GM23338 (cell line): ENCODE measurements around the gene MAP2K7. TPM values are rescaled to one million over a fixed set of nuclear protein-coding genes. Genes with fewer than 3 reads are reported as not detected.

Experiments
- ATAC-seq: fragments of 200-7000 bp; cut with Tn5 transposase; 3 replicates; pipeline ENCODE4 v1.9.1; 2020
- DNase-seq: peaks from one replicate; pipeline ENCODE4 v3.0.0-alpha.2; 2015; ENCODE audit warnings: low spot score
- H2AFZ ChIP-seq: fragments of 200-600 bp; sonication (generic); 2 replicates; pipeline ENCODE4 v1.8.0; 2016; ENCODE audit warnings: antibody characterized with exemption, mild to moderate bottlenecking, moderate library complexity
- H3F3A ChIP-seq: fragments of 200-600 bp; sonication (generic); replicated peaks from 2 replicates; pipeline ENCODE4 v1.8.0; 2017; ENCODE audit warnings: antibody characterized with exemption, mixed run types, low read depth
- H3K27ac ChIP-seq: fragments of 200-600 bp; sonication (generic); 2 replicates; pipeline ENCODE4 v1.6.1; 2016; ENCODE audit warnings: low read depth
- H3K27me3 ChIP-seq: fragments of 200-600 bp; sonication (generic); 2 replicates; pipeline ENCODE4 v1.8.0; 2016; ENCODE audit warnings: mild to moderate bottlenecking, mixed run types, moderate library complexity; ENCODE audit not compliant: insufficient read depth
- H3K36me3 ChIP-seq: fragments of 200-600 bp; sonication (generic); 2 replicates; pipeline ENCODE4 v1.8.0; 2016; ENCODE audit warnings: mild to moderate bottlenecking; ENCODE audit not compliant: insufficient read depth
- H3K4me1 ChIP-seq: fragments of 200-600 bp; sonication (generic); 2 replicates; pipeline ENCODE4 v1.8.0; 2016; ENCODE audit warnings: mild to moderate bottlenecking, moderate library complexity; ENCODE audit not compliant: insufficient read depth
- H3K4me2 ChIP-seq: fragments of 200-600 bp; sonication (generic); 2 replicates; pipeline ENCODE4 v1.7.1; 2017; ENCODE audit warnings: mixed run types
- H3K4me3 ChIP-seq: fragments of 200-600 bp; sonication (generic); 2 replicates; pipeline ENCODE4 v1.6.1; 2016; ENCODE audit warnings: mixed run types
- H3K79me2 ChIP-seq: fragments of 200-600 bp; sonication (generic); replicated peaks from 2 replicates; pipeline ENCODE4 v1.8.0; 2017; ENCODE audit warnings: mild to moderate bottlenecking; ENCODE audit not compliant: insufficient read depth
- H3K9me2 ChIP-seq: fragments of 200-600 bp; sonication (generic); 2 replicates; pipeline ENCODE4 v1.8.0; 2017; ENCODE audit not compliant: insufficient read depth
- H4K20me1 ChIP-seq: fragments of 200-600 bp; sonication (generic); replicated peaks from 2 replicates; pipeline ENCODE4 v1.8.0; 2017; ENCODE audit warnings: mild to moderate bottlenecking; ENCODE audit not compliant: insufficient read depth
- H3K27ac Mint-ChIP-seq: 2 replicates; pipeline ENCODE4 v1.8.0; 2020; ENCODE audit warnings: inconsistent platforms, mild to moderate bottlenecking, moderate library complexity, mixed read lengths
- H3K27me3 Mint-ChIP-seq: 3 replicates; pipeline ENCODE4 v1.8.0; 2022; ENCODE audit warnings: low read depth, mild to moderate bottlenecking, moderate library complexity, mixed read lengths, inconsistent platforms; ENCODE audit not compliant: insufficient read depth, poor library complexity
- H3K36me3 Mint-ChIP-seq: 3 replicates; pipeline ENCODE4 v1.8.0; 2021; ENCODE audit warnings: low read depth, mild to moderate bottlenecking, inconsistent platforms, moderate library complexity, mixed read lengths
- H3K4me1 Mint-ChIP-seq: 3 replicates; pipeline ENCODE4 v1.8.0; 2020; ENCODE audit warnings: mild to moderate bottlenecking, inconsistent platforms, mixed read lengths
- H3K4me3 Mint-ChIP-seq: 3 replicates; pipeline ENCODE4 v1.8.0; 2021; ENCODE audit warnings: moderate library complexity, mild to moderate bottlenecking, inconsistent platforms, mixed read lengths
- H3K9me3 Mint-ChIP-seq: 3 replicates; pipeline ENCODE4 v1.8.0; 2020; ENCODE audit warnings: moderate library complexity, mild to moderate bottlenecking, inconsistent platforms, mixed read lengths
- EZH2 ChIP-seq: fragments of 200-600 bp; sonication (generic); IDR thresholded peaks from one replicate; pipeline ENCODE4 v1.8.0; 2017; ENCODE audit warnings: antibody characterized with exemption, mild to moderate bottlenecking, low read depth; ENCODE audit not compliant: unreplicated experiment
- EZH2phosphoT487 ChIP-seq: fragments of 200-600 bp; sonication (generic); IDR thresholded peaks from one replicate; pipeline ENCODE4 v1.8.1; 2018; ENCODE audit warnings: antibody characterized with exemption; ENCODE audit not compliant: unreplicated experiment
- JUNB ChIP-seq: IDR thresholded peaks from one replicate; pipeline ENCODE4 v1.6.1; 2016; ENCODE audit warnings: antibody characterized with exemption; ENCODE audit not compliant: unreplicated experiment
- POLR2AphosphoS5 ChIP-seq: IDR thresholded peaks from 2 replicates; pipeline ENCODE4 v1.6.1; 2016; ENCODE audit warnings: antibody characterized with exemption, low read depth
- STAT1 ChIP-seq: IDR thresholded peaks from one replicate; pipeline ENCODE4 v1.6.1; 2016; ENCODE audit warnings: antibody characterized with exemption; ENCODE audit not compliant: unreplicated experiment
- ZNF114 ChIP-seq: fragments of 250-450 bp; sonication (Bioruptor Pico); IDR thresholded peaks from 2 replicates; pipeline ENCODE4 v1.5.0; 2020; ENCODE audit warnings: mild to moderate bottlenecking, moderate library complexity
- ZNF331 ChIP-seq: fragments of 250-450 bp; sonication (Bioruptor Pico); IDR thresholded peaks from 2 replicates; pipeline ENCODE4 v1.5.0; 2020; ENCODE audit warnings: low read depth, mild to moderate bottlenecking, moderate library complexity
- polyA plus RNA-seq: library from polyadenylated mRNA; unstranded; fragments of >200 nt; fragmentation: Nextera tagmentation; extraction: Ambion mirVana; gene quantifications from 2 replicates; pipeline ENCODE4 v1.2.1, GENCODE V29; 2016
- total RNA-seq: library from RNA; depleted of rRNA; stranded (reverse); fragments of >200 nt; shearing (Covaris generic); gene quantifications from 2 replicates; pipeline ENCODE4 v1.2.3, GENCODE V29; 2014
- TF ChIP-seq, protein P1 (sequence below): fragments of 250-450 bp; sonication (Bioruptor Pico); IDR thresholded peaks from 2 replicates; pipeline ENCODE4 v1.5.0; 2020; ENCODE audit warnings: mild to moderate bottlenecking, moderate library complexity
- TF ChIP-seq, protein P2 (sequence below): IDR thresholded peaks from one replicate; pipeline ENCODE4 v1.6.1; 2018; ENCODE audit warnings: antibody characterized with exemption; ENCODE audit not compliant: unreplicated experiment
- TF ChIP-seq, protein P3 (sequence below), 2 experiments: fragments of 200-600 bp in 1 of 2; sonication (generic) in 1 of 2; conservative IDR thresholded peaks; 2 replicates each; pipeline versions ENCODE4 v1.5.1 to v1.6.1; 2016 to 2017; ENCODE audit warnings: antibody characterized with exemption in 2 of 2, low read depth in 2 of 2, mild to moderate bottlenecking in 2 of 2, moderate library complexity in 1 of 2
- TF ChIP-seq, protein P4 (sequence below): IDR thresholded peaks from 2 replicates; pipeline ENCODE4 v1.6.1; 2016; ENCODE audit warnings: antibody characterized with exemption

MAP2K7 gene
- total and polyA plus RNA-seq, 2 experiments from 2014 or later, result 11.3 to 22.6 TPM

DNA sequence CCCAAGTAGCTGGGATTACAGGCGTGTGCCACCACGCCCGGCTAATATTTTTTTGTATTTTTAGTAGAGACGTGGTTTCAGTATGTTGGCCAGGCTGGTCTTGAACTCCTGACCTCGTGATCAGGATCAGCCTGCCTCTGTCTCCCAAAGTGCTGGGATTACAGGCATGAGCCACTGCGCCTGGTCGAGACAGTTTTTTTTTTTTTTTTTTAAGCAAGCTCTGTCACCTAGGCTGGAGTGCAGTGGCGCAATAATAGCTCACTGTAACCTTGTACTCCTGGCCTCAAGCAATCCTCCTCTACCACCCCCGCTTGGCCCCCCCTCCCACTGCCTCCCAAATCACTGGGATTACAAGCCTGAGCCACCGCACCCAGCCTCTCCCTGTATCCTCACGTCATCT lies 6.4 kb upstream of the MAP2K7 start (continued):
- TF ChIP-seq, protein P1, sequence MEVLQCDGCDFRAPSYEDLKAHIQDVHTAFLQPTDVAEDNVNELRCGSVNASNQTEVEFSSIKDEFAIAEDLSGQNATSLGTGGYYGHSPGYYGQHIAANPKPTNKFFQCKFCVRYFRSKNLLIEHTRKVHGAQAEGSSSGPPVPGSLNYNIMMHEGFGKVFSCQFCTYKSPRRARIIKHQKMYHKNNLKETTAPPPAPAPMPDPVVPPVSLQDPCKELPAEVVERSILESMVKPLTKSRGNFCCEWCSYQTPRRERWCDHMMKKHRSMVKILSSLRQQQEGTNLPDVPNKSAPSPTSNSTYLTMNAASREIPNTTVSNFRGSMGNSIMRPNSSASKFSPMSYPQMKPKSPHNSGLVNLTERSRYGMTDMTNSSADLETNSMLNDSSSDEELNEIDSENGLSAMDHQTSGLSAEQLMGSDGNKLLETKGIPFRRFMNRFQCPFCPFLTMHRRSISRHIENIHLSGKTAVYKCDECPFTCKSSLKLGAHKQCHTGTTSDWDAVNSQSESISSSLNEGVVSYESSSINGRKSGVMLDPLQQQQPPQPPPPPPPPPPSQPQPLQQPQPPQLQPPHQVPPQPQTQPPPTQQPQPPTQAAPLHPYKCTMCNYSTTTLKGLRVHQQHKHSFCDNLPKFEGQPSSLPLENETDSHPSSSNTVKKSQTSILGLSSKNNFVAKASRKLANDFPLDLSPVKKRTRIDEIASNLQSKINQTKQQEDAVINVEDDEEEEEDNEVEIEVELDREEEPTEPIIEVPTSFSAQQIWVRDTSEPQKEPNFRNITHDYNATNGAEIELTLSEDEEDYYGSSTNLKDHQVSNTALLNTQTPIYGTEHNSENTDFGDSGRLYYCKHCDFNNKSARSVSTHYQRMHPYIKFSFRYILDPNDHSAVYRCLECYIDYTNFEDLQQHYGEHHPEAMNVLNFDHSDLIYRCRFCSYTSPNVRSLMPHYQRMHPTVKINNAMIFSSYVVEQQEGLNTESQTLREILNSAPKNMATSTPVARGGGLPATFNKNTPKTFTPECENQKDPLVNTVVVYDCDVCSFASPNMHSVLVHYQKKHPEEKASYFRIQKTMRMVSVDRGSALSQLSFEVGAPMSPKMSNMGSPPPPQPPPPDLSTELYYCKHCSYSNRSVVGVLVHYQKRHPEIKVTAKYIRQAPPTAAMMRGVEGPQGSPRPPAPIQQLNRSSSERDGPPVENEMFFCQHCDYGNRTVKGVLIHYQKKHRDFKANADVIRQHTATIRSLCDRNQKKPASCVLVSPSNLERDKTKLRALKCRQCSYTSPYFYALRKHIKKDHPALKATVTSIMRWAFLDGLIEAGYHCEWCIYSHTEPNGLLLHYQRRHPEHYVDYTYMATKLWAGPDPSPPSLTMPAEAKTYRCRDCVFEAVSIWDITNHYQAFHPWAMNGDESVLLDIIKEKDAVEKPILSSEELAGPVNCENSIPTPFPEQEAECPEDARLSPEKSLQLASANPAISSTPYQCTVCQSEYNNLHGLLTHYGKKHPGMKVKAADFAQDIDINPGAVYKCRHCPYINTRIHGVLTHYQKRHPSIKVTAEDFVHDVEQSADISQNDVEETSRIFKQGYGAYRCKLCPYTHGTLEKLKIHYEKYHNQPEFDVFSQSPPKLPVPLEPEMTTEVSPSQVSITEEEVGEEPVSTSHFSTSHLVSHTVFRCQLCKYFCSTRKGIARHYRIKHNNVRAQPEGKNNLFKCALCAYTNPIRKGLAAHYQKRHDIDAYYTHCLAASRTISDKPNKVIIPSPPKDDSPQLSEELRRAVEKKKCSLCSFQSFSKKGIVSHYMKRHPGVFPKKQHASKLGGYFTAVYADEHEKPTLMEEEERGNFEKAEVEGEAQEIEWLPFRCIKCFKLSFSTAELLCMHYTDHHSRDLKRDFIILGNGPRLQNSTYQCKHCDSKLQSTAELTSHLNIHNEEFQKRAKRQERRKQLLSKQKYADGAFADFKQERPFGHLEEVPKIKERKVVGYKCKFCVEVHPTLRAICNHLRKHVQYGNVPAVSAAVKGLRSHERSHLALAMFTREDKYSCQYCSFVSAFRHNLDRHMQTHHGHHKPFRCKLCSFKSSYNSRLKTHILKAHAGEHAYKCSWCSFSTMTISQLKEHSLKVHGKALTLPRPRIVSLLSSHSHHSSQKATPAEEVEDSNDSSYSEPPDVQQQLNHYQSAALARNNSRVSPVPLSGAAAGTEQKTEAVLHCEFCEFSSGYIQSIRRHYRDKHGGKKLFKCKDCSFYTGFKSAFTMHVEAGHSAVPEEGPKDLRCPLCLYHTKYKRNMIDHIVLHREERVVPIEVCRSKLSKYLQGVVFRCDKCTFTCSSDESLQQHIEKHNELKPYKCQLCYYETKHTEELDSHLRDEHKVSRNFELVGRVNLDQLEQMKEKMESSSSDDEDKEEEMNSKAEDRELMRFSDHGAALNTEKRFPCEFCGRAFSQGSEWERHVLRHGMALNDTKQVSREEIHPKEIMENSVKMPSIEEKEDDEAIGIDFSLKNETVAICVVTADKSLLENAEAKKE (CRISPR knock-in tag), result no peak
- TF ChIP-seq JUNB (no peak), ZNF114 (CRISPR knock-in tag) (no peak), STAT1 (no peak)

DNA sequence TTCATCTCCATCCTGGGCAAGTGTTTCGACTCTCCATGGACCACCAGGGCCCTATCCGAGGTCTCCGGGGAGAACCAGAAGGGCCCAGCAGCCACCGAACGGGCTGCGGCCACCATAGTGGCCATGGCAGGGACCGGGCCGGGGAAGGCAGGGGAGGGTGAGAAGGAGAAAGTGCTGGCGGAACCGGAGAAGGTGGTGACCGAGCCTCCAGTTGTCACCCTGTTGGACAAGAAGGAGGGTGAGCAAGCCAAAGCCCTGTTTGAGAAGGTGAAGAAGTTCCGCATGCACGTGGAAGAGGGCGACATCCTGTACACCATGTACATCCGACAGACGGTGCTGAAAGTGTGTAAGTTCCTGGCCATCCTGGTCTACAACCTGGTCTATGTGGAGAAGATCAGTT lies 4.7 kb upstream of the MAP2K7 start:
- no peaks in the 10 kb centered on the region for H3K9me2 ChIP-seq
- ATAC-seq (no peak), DNase-seq (no peak)
- H3F3A ChIP-seq, result peaks cover 5% of the 10 kb centered on the region; the same call in 1 of the 2 replicates
- H3K27me3 ChIP-seq, result no peaks in the 10 kb centered on the region
- H3K27me3 Mint-ChIP-seq, result peaks cover 17% of the 10 kb centered on the region
- H3K9me3 Mint-ChIP-seq, result 0 out of 3 replicates have a peak, but pooled peaks cover 6% of the 10 kb centered on the region
- 0 out of 2 replicates have a peak, but pooled peaks cover 6% of the 10 kb centered on the region for H3K4me1 ChIP-seq
- H3K4me3 Mint-ChIP-seq, result no peak overlapping the region
- H3K27ac ChIP-seq, result no peak overlapping the region
- H3K36me3 Mint-ChIP-seq, result peaks cover 13% of the 10 kb centered on the region; the same call in 2 of the 3 replicates
- no peaks in the 10 kb centered on the region for H3K36me3 ChIP-seq
- H3K79me2 ChIP-seq, result no peaks in the 10 kb centered on the region
- H3K27ac Mint-ChIP-seq, result no peak overlapping the region
- peaks cover 7% of the 10 kb centered on the region for H3K4me1 Mint-ChIP-seq
- H4K20me1 ChIP-seq, result no peaks in the 10 kb centered on the region; the same call in 1 of the 2 replicates
- H2AFZ ChIP-seq, result no peak overlapping the region
- no peak overlapping the region for H3K4me2 ChIP-seq
- H3K4me3 ChIP-seq, result no peak overlapping the region
- TF ChIP-seq, protein P2, sequence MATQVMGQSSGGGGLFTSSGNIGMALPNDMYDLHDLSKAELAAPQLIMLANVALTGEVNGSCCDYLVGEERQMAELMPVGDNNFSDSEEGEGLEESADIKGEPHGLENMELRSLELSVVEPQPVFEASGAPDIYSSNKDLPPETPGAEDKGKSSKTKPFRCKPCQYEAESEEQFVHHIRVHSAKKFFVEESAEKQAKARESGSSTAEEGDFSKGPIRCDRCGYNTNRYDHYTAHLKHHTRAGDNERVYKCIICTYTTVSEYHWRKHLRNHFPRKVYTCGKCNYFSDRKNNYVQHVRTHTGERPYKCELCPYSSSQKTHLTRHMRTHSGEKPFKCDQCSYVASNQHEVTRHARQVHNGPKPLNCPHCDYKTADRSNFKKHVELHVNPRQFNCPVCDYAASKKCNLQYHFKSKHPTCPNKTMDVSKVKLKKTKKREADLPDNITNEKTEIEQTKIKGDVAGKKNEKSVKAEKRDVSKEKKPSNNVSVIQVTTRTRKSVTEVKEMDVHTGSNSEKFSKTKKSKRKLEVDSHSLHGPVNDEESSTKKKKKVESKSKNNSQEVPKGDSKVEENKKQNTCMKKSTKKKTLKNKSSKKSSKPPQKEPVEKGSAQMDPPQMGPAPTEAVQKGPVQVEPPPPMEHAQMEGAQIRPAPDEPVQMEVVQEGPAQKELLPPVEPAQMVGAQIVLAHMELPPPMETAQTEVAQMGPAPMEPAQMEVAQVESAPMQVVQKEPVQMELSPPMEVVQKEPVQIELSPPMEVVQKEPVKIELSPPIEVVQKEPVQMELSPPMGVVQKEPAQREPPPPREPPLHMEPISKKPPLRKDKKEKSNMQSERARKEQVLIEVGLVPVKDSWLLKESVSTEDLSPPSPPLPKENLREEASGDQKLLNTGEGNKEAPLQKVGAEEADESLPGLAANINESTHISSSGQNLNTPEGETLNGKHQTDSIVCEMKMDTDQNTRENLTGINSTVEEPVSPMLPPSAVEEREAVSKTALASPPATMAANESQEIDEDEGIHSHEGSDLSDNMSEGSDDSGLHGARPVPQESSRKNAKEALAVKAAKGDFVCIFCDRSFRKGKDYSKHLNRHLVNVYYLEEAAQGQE, result no peak
- TF ChIP-seq ZNF331 (CRISPR knock-in tag) (no peak), EZH2 (no peak), POLR2AphosphoS5 (no peak), EZH2phosphoT487 (no peak)
- TF ChIP-seq, protein P3, sequence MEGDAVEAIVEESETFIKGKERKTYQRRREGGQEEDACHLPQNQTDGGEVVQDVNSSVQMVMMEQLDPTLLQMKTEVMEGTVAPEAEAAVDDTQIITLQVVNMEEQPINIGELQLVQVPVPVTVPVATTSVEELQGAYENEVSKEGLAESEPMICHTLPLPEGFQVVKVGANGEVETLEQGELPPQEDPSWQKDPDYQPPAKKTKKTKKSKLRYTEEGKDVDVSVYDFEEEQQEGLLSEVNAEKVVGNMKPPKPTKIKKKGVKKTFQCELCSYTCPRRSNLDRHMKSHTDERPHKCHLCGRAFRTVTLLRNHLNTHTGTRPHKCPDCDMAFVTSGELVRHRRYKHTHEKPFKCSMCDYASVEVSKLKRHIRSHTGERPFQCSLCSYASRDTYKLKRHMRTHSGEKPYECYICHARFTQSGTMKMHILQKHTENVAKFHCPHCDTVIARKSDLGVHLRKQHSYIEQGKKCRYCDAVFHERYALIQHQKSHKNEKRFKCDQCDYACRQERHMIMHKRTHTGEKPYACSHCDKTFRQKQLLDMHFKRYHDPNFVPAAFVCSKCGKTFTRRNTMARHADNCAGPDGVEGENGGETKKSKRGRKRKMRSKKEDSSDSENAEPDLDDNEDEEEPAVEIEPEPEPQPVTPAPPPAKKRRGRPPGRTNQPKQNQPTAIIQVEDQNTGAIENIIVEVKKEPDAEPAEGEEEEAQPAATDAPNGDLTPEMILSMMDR (conservative IDR thresholded peaks at IDR 0.05; ENCODE audit: low read depth in 2 of 2), result no peak
- TF ChIP-seq, protein P4, sequence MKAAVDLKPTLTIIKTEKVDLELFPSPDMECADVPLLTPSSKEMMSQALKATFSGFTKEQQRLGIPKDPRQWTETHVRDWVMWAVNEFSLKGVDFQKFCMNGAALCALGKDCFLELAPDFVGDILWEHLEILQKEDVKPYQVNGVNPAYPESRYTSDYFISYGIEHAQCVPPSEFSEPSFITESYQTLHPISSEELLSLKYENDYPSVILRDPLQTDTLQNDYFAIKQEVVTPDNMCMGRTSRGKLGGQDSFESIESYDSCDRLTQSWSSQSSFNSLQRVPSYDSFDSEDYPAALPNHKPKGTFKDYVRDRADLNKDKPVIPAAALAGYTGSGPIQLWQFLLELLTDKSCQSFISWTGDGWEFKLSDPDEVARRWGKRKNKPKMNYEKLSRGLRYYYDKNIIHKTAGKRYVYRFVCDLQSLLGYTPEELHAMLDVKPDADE, result no peak
